ENCODE measurements around the gene STT3A.

DNA sequence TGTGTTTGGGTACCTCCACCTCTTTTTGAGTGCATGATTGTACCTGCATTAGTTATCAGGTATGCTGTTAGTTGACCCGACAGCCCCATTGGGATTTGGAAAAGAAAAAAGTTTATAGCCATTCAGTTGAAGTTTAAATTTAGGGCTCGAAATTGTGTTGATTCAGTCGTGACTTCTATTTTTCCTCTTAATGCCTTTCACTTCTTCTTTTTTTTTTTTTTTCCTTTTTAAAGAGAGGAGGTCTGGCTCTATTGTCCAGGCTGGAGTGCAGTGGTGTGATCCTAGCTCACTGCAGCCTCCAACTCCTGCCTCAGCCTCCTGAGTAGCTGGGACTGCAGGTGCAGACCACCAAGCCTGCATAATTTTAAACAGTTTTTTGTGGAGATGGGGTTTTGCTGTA lies 2.3 kb downstream of the STT3A start:
- no peak for TF ChIP-seq EZH2 (IDR thresholded peaks at IDR 0.05; ENCODE audit: borderline replicate concordance, low read depth, low read length, severe bottlenecking)
- no peak for TF ChIP-seq MAX (IDR thresholded peaks at IDR 0.05; ENCODE audit: insufficient read depth, insufficient read length)

All from endothelial cell of umbilical vein (primary cell).